Islet precursor cell (in vitro differentiated cells): Measurements from ENCODE around the gene MERTK.
"Not testable (repeated sequence)": the region's sequence is repeated elsewhere in the genome, so short reads cannot be mapped to it uniquely, and the experiment has no call there.

ENCODE experiments used
- DNase-seq: peaks from one replicate; pipeline ENCODE4 v3.0.0-alpha.2; 2018

Gene MERTK

GRCh38 chr2:111897924-111898702, at the start of gene MERTK:
TSS of gene MERTK (plus strand) at chr2:111898607. CDS start at chr2:111898736, 129 bp downstream.
- DNase-seq: peak; percentile 98

DNA sequence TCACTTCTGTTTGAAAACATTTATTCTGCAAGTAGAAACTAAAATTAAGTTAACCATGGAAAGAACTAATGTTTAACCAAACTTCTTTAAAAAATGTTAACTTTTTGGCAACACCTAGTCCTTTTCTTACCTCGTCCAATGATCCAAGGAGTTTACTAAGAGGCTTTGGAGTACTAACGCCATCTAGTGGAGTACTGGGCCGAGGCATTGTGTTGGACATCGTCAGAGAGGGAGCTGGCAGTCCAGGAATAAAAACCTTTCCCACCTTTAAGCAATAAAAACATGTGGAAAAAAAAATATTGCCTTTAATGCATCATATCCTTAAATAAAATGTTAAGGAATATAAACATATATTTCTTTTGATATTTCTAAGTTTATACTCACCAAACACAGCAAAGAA, 47.8 kb upstream of the MERTK start:
- not testable (repeated sequence) for DNase-seq

DNA sequence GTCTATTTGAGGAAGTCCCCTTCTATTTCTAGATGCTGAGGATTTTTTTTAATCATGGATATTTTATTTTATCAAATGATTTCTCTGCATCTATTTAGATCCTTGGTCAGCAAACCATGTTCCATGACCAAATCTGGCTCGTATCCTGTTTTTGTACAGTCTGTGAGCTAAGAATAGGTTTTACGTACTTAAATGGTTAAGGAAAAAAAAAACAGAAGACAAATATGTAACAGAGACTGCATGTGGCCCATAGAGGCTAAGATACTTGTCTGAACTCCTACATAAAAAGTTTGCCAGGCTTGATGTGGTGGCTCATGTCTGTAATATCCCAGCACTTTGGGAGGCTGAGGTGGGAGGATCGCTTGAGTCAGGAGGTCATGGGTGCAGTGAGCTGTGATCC, 45.9 kb upstream of the MERTK start:
- DNase-seq: not testable (repeated sequence)

GRCh38 chr2:111860005-111860404, 38.4 kb upstream of the MERTK start:
- DNase-seq: not testable (repeated sequence)

GRCh38 chr2:111865124-111865523, 33.3 kb upstream of the MERTK start:
- DNase-seq: not testable (repeated sequence)

GRCh38 chr2:111872806-111873205, 25.6 kb upstream of the MERTK start:
- DNase-seq: not testable (repeated sequence)

DNA sequence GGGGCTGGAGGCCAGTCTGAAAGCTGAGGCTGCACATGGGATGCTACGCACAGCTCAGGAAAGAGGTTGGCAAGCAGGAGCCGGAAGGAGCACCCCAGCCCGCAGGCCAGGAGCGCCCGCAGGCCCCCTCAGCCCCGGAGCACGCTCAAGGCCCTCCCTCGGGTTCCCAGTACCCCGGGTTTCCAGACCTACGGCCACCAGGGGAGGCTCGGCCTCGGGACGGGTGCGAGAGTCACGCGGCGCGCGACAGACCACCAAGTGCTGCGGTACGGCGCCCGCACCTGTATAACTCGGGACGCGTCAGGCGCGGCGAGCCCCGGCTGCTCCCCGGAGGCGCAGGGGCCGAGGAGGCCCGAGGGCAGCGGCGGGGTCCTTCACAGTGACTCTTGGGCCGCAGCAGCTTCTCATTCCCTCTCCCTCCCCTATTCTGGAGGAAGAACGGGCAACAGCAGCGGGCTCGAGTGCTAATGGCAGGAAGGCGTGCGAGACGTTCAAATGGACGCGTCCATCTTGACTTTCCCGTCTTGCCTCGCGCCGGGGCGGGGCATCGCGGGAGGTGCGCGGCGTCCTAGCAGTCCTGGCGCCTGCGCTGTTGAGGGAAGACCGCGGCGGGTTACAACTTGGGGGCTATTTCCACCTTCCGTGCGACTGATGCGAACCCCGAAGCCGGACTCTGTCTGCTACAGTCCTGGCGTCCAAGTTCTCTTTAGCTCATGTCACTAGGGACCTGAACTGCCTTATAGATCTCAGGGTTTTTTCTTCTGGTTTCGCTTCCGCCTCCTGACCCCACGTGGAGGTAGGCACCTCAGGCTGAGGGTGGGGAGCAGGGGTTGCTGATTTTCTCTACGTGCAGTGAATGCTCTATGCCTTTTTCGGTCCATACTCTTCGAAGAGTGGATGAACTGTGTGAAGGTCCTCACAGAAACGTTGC, 14.5 kb upstream of the MERTK start, which contains the start of gene ANAPC1:
ANAPC1 (minus strand) TSS at position 533 of the 931 bp plus-strand sequence. CDS start 3,368 bp downstream, outside the sequence.
- peak; percentile 92 for DNase-seq

GRCh38 chr2:111884592-111884964, 13.8 kb upstream of the MERTK start:
- no peak for DNase-seq

DNA sequence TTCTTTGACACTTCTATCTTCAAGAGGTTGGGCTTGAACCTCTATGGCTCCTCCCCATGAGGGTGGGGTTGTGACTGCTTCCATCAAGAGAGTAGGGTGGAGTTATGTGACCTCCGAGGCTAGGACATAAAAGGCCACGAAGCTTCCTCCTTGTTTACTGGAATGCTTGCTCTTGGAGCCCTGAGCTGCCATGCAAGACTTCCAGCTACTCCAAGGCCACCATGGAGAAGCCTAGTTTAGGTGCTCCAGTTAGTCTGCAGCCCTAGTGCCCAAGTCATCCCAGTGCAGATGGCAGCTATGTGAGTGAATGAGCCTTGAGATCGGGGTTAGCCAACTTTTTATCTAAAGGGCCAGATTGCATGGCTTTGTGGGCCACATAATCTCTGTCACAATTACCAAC, 2.4 kb upstream of the MERTK start:
- no peak for DNase-seq

DNA sequence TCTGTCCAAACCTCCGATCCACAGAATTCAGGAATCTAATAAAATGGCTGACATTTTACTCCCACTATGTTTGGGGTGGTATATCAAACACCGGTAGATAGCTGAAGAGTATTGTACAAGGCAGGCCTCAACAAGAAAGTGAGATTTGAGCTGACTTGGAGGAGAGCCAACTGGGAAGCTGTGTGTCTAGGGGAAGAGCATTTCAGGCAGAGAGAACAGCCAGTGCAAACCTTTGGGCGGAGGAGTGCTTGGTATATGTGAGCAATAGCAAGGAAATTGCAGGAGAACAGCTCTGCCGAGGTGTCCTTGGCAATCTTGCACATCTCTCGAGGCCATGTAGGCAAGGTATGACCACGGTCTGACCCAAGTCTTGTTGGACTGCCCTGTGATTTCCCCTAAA, 1.8 kb upstream of the MERTK start:
- no peak for DNase-seq

- no peak for DNase-seq
These were observed 830 bp upstream of the MERTK start for GRCh38 chr2:111897630-111897923.

DNA sequence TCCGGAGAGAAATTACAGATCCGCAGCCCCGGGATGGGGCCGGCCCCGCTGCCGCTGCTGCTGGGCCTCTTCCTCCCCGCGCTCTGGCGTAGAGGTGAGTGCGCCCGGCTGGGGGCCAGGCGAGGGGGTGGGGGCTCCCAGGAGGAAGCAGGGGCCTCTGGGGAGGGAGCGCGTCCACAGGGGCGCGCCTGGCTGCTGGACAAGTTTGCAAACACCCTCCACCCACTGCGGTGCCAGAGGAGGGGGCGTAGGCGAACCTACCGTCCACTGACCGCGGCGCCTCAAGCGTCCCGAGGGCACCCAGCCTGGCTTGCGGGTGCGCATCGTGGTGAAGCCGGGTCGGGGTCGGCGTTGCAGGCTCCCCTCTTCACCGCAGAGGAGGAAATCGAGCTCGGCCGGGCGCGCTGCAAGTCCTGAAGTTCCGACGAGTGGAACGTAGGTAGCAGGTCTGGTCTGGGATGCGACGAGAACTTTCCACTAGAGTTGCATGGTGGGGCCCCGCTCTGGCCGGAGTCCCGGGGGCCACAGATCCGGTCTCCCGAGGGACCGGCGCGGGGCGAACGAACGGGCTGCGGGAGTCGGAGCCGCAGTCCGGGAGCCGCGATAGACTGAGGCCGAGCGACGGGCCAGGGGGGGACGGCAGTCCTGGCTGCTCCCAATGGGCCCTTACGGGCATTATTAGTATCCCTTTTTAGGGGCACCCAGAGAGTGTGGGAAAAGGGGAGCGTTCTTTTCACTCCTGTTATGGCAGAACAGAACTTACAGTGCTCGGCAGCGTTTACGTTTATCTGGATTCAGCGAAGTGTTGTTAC, 502 bp downstream of the MERTK start:
- DNase-seq: no peak

DNA sequence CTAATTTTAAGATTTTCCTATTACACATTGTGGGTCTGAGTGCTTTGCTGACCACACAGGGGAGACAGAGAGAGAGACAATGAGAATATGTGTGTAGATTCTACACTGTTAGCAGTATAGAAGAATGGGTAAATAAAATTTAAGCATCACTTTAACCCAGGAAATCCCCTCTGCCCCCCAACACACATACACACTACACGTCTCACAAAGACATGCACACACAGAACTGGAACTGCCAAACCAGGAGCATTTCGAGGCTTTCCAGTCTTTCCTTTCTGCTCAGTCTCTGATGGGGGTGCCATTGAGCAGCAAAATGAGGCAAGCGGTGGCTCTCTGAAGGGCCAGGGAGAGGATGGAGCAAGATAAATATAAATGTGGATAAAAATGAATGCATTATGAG, 2.5 kb downstream of the MERTK start:
- DNase-seq: no peak

DNA sequence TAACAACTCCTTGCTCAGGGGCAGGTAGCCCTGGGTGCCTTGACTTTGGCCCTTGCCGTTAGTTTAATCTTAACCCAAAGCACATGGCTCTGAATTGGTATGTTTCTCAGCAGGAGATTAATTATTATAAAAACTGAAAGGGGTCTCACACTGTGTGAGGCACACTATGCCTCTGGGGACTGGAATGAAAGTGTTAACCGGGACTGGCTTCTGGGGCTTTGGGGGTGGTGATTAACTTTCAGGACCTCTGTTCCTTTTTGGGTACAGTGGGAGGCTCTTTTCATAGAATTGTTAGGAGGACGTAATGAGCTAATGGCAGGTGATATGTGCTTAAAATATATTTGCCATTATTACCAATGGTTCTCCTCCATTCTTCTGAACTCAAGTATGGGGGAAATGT, 5.1 kb downstream of the MERTK start:
- no peak for DNase-seq

DNA sequence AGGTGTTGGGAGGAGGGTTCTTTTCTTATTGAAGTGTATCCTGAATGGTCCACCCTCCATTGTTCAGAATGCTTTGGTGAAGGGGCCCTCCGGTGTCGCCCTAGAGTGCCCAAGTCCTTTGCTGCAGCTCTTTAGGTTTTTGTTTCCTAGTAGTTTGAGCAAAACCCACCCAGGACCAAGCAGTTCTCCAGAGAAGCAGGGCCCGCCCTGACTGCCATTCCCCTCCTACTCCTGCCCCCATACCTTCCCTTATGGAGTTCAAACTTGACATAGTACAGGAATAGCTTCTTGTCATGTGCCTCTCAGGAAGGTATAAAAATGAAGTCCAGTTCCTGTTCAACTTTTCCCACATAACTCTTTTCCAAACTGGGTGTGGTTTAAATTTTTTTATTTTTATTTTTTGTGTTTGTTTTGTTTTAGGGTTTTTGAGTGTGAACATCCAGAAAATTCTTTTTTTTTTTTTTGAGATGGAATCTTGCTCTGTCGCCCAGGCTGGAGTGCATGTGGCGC, 5.6 kb downstream of the MERTK start:
- DNase-seq: no peak

DNA sequence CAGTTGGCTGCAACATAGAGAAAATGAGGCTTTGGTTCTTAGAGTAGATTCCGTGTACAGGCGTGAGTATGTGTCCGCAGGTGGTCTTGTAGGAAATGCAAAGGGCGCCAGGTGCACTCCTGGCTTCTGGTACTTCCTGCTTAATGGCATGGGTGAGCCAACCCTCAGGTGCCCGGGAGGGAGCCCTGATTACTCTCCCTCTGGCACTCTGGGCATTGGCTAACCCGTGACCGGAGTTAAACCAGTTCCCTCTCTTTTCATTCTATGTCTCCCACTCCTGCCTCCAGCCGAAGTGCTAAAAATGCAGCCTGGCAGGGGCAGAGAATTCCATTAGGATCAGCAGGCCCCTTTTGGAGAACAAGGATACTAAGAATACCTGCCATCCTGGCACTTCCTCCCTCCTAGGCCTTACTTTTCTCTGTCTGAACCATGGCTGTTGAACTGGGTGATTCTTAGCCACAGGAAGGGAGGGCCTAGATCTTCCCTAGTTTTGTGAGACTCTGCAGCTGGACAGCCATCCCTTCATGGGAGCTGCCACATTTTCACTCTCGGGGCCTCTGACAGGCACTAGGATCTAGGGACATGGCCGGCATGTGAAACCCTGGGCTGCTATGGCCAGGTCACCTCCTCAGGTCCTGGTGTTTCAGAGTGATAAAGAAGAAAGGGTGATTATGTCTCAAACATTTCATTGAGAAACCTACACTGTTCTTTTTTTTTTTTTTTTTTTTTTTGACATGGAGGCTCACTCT, 6.5 kb downstream of the MERTK start:
- DNase-seq: peak; percentile 20

GRCh38 chr2:111905475-111905869, 7.1 kb downstream of the MERTK start:
- DNase-seq: peak; percentile 7

DNA sequence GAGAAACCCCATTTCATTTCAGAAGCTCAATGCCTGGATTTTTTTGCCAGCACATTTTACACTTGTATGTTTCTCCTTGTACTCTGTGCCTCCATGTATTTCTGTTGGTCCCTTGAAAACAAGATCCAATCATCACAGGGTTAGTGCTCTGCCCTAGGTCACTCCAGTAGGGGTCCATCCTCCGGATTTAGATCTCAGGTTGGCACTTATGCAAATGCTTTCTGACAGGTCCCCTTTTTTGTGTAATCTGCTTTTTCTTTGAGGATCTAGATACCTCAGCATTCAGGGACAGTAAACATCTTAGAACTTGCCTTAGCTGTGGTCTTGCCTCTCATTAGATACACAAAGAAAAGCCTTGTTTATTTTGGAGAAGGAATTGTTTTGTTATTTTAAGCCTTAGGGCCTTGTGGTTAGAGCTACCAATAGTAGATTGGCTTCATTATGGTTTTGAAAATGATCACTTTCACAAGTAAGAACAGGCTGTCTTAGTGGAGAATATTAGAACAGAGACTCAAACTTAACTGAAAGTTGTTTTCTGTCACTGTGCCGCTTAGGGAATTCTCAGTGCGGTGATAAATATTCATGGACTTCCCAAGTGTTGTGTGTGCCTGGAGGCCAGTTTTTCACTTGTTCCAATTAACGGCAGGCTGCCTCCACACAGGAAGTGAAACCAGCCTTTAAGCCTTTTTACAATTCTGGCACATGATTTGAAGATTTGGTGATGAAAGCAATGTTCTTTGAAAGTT, 7.8 kb downstream of the MERTK start:
- DNase-seq: peak; percentile 55

- peak; percentile 4 for DNase-seq
These were observed 10.2 kb downstream of the MERTK start for GRCh38 chr2:111908578-111908977.

DNA sequence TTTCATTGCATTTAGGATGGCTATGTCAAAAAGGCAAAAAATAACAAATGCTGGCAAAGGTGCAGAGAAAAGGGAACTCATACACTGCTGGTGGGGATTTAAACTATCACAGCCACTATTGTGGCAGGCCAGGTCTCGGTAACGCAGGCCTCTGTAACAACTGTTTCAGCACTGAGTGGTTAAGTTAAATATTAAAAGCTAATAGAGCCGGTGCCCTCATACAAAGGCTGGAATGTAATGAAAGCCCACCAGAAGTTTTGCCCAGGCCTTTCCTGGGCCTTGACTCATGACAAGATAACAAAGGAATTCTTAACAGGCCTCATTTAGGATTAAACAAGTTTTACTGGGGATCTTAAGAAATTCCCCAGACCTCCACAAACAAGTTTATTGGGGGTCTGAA, 10.7 kb downstream of the MERTK start:
- DNase-seq: peak; percentile 55

- DNase-seq: peak; percentile 30
These were observed 11.6 kb downstream of the MERTK start for GRCh38 chr2:111909997-111910396.
